PC-9 (cell line): ENCODE results near the gene ZSCAN16. TPM values are rescaled to one million over a fixed set of nuclear protein-coding genes. Genes with fewer than 3 reads are reported as not detected.

Source experiments
- BruUV-seq: library from RNA; stranded (reverse); fragments of 400-500 nt; replicated peaks from 2 replicates; lab custom pipeline; 2021; lab: Mats Ljungman, UMichigan
- CTCF ChIA-PET: fragments of 300-600 bp; sonication (Branson Sonifier 250); formaldehyde crosslinking; loops from one replicate; lab custom pipeline; 2022; ENCODE audit warnings: antibody characterized with exemption; lab: Charles Lee
- POLR2A ChIA-PET: fragments of 300-600 bp; sonication (Branson Sonifier 250); formaldehyde crosslinking; loops from one replicate; lab custom pipeline; 2022; ENCODE audit warnings: antibody characterized with exemption; ENCODE audit not compliant: unreplicated experiment; lab: Charles Lee
- DNase-seq, 2 experiments: peaks; one replicate each; pipeline versions ENCODE4 v3.0.0 to v3.0.0-alpha.2; 2015 to 2022; ENCODE audit warnings: mixed read lengths in 1 of 2
- H2AFZ ChIP-seq: fragments of 200-600 bp; sonication (generic); 2 replicates; pipeline ENCODE4 v1.8.1; 2017; ENCODE audit warnings: antibody characterized with exemption
- H3F3A ChIP-seq: fragments of 200-600 bp; sonication (generic); 2 replicates; pipeline ENCODE4 v1.8.1; 2017; ENCODE audit warnings: antibody characterized with exemption, mild to moderate bottlenecking, low read depth; ENCODE audit not compliant: insufficient read depth
- H3K27ac ChIP-seq: fragments of 200-600 bp; sonication (generic); 2 replicates; pipeline ENCODE4 v1.6.1; 2016; ENCODE audit warnings: mixed run types
- H3K27me3 ChIP-seq: fragments of 200-600 bp; sonication (generic); 2 replicates; pipeline ENCODE4 v1.6.1; 2016; ENCODE audit warnings: low read depth, mixed run types; ENCODE audit not compliant: insufficient read depth
- H3K36me3 ChIP-seq: fragments of 200-600 bp; sonication (generic); 2 replicates; pipeline ENCODE4 v1.6.1; 2016; ENCODE audit warnings: low read depth, mixed run types
- H3K4me1 ChIP-seq: fragments of 200-600 bp; sonication (generic); replicated peaks from 2 replicates; pipeline ENCODE4 v1.6.1; 2016; ENCODE audit warnings: mixed run types; ENCODE audit not compliant: insufficient read depth
- H3K4me2 ChIP-seq: fragments of 200-600 bp; sonication (generic); 2 replicates; pipeline ENCODE4 v1.6.1; 2017; ENCODE audit warnings: mixed run types
- H3K4me3 ChIP-seq: fragments of 200-600 bp; sonication (generic); 2 replicates; pipeline ENCODE4 v1.6.1; 2016; ENCODE audit warnings: mixed run types
- H3K79me2 ChIP-seq: fragments of 200-600 bp; sonication (generic); 2 replicates; pipeline ENCODE4 v1.6.1; 2017; ENCODE audit warnings: low read depth, mixed run types
- H3K9me2 ChIP-seq: fragments of 200-600 bp; sonication (generic); 2 replicates; pipeline ENCODE4 v1.8.1; 2017; ENCODE audit warnings: mild to moderate bottlenecking; ENCODE audit not compliant: insufficient read depth
- H3K9me3 ChIP-seq: fragments of 200-600 bp; sonication (generic); 2 replicates; pipeline ENCODE4 v1.8.1; 2016; ENCODE audit warnings: low read depth; ENCODE audit not compliant: insufficient read depth
- H4K20me1 ChIP-seq: fragments of 200-600 bp; sonication (generic); 2 replicates; pipeline ENCODE4 v1.8.1; 2017; ENCODE audit not compliant: insufficient read depth
- EZH2 ChIP-seq: fragments of 200-600 bp; sonication (generic); IDR thresholded peaks from 2 replicates; pipeline ENCODE4 v1.8.0; 2017; ENCODE audit warnings: antibody characterized with exemption, low read depth
- intact Hi-C: fragments of 100-400 bp; cut with micrococcal nuclease; formaldehyde crosslinking; loops from one replicate; pipeline ENCODE4 v1.10.0; 2022; ENCODE audit not compliant: unreplicated experiment
- total RNA-seq: library from RNA; stranded (reverse); gene quantifications from 2 replicates; pipeline ENCODE4 v1.2.3, GENCODE V29; 2021
- TF ChIP-seq, protein P1 (sequence below): fragments of 200-600 bp; sonication (generic); conservative IDR thresholded peaks from 2 replicates; pipeline ENCODE4 v1.6.1; 2017; ENCODE audit warnings: mixed run types, antibody characterized with exemption, mild to moderate bottlenecking, moderate library complexity

ZSCAN16 gene
- total RNA-seq, 1 experiment from 2014 or later, result 5.6 TPM

DNA sequence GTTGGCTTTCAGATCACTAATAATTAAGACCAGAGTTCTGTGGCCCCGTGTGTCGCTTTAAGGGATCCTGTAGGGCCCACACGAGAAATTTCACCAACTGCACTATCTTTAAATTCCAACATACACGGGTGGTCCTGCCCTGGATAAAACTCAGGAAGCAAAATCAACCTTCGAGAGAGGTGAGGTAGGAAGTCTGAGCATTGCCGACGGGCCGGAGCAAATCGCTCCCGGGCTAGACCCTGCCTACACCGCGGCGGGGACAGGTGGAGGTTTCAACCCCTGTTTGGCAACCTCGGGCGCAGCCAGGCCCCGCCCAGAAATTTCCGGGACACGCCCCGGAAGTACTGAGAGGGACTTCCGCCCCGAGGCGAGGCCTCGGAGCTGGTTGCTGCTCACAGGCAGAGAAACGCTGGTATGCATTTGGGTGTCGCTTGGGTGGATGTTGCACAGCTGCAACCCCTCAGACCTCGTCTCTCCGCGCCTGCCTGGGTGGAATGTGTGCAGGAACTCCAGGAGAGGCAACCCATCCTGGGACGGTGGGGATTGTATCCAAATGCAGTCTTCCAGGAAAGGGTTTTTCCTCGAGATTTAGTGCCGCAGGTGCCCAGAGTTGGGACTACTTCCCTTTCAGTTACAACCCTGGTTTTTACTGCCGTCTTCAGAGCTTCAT lies 37.1 kb downstream of the ZSCAN16 start:
- H3K9me3 ChIP-seq, result no peaks in the 10 kb centered on the region
- H3F3A ChIP-seq, result peaks cover 4% of the 10 kb centered on the region
- no peaks in the 10 kb centered on the region for H3K27me3 ChIP-seq
- H3K4me1 ChIP-seq, result peaks cover 6% of the 10 kb centered on the region; the same call in 1 of the 2 replicates
- H4K20me1 ChIP-seq, result no peaks in the 10 kb centered on the region
- BruUV-seq, result no TSS peak
- no peaks in the 10 kb centered on the region for H3K79me2 ChIP-seq
- no peak overlapping the region for H3K27ac ChIP-seq
- no peaks in the 10 kb centered on the region for H3K9me2 ChIP-seq
- ChIA-PET POLR2A (interaction anchor here (0.5 to 0.9 kb wide), 5 partner anchors 105 to 1800 kb away, joined by 3 to 10 read pairs (median 3); partner anchors contain the start of gene ZSCAN26), CTCF (interaction anchor here (0.5 kb wide), 1 partner anchor 136 kb away, joined by 4 read pairs; no protein-coding TSS in a partner anchor)
- peak overlapping the region; percentile 74 for H3K4me3 ChIP-seq
- TF ChIP-seq, protein P1, sequence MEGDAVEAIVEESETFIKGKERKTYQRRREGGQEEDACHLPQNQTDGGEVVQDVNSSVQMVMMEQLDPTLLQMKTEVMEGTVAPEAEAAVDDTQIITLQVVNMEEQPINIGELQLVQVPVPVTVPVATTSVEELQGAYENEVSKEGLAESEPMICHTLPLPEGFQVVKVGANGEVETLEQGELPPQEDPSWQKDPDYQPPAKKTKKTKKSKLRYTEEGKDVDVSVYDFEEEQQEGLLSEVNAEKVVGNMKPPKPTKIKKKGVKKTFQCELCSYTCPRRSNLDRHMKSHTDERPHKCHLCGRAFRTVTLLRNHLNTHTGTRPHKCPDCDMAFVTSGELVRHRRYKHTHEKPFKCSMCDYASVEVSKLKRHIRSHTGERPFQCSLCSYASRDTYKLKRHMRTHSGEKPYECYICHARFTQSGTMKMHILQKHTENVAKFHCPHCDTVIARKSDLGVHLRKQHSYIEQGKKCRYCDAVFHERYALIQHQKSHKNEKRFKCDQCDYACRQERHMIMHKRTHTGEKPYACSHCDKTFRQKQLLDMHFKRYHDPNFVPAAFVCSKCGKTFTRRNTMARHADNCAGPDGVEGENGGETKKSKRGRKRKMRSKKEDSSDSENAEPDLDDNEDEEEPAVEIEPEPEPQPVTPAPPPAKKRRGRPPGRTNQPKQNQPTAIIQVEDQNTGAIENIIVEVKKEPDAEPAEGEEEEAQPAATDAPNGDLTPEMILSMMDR, result no peak
- TF ChIP-seq EZH2, result no peak
- peak; percentile 70 to 93 for DNase-seq
- H3K36me3 ChIP-seq, result no peaks in the 10 kb centered on the region
- intact Hi-C loops, result loop anchor here (5.0 kb wide), 1 partner anchor 51 kb away; no protein-coding TSS in a partner anchor
- peak overlapping the region; percentile 94 for H2AFZ ChIP-seq
- H3K4me2 ChIP-seq, result peak overlapping the region; percentile 84

DNA sequence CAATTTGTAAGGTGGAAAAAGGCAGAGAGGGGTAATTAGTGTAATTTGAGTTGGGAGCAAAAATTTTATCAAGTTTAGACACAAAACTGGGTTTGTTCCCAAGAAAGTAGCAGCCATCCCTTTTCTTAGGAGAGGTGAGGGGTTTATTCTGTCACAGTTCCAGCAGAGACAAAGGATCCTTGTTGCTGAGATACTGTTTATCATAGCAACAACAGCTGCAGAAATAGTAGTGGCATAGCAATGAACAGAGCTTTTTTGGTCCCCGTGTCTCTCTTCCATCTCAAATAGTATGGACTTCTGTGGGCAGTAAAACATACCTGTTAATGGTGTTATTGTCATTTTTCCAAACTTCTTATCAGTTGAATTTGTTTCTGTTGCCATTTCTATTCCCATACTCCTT lies 41.2 kb downstream of the ZSCAN16 start:
- intact Hi-C loops, result no loop called here
- no peak for DNase-seq
- Histone ChIP-seq H2AFZ (no peak overlapping the region), H3K4me2 (no peak overlapping the region), H3K79me2 (no peaks in the 10 kb centered on the region), H3K9me2 (no peaks in the 10 kb centered on the region), H3K27me3 (no peaks in the 10 kb centered on the region), H3K4me1 (peaks cover 6% of the 10 kb centered on the region; the same call in 1 of the 2 replicates), H3F3A (peaks cover 4% of the 10 kb centered on the region; the same call in 1 of the 2 replicates), H3K9me3 (no peaks in the 10 kb centered on the region), H4K20me1 (no peaks in the 10 kb centered on the region), H3K4me3 (no peak overlapping the region), H3K27ac (no peak overlapping the region), H3K36me3 (no peaks in the 10 kb centered on the region)
- TF ChIP-seq, protein P1, result no peak
- TF ChIP-seq EZH2, result no peak
- BruUV-seq, result no TSS peak
- ChIA-PET POLR2A (no interaction called here), CTCF (no interaction called here)

DNA sequence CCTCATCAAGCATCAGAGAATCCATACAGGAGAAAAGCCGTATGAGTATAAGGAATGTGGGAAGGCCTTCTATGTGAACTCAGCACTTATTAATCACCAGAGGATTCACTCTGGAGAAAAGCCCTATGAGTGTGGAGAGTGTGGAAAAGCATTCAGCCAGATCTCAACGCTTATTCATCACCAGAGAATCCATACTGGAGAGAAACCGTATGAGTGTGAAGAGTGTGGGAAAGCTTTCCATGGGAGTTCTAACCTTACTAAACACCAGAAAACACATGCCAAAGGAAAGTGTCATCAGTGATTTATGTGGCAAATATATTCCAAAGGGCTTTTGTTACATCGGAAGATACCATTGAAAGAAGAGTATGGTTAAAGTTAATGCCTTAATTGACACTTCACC lies 42.7 kb downstream of the ZSCAN16 start:
- no peak overlapping the region for H3K4me3 ChIP-seq
- no peaks in the 10 kb centered on the region; the same call in 1 of the 2 replicates for H3K4me1 ChIP-seq
- TF ChIP-seq, protein P1, result no peak
- TF ChIP-seq EZH2, result no peak
- DNase-seq, result no peak
- intact Hi-C loops, result no loop called here
- no peaks in the 10 kb centered on the region for H4K20me1 ChIP-seq
- H3K9me2 ChIP-seq, result no peaks in the 10 kb centered on the region
- no peak overlapping the region for H3K27ac ChIP-seq
- no TSS peak for BruUV-seq
- H3K36me3 ChIP-seq, result no peaks in the 10 kb centered on the region
- ChIA-PET POLR2A (no interaction called here), CTCF (no interaction called here)
- no peaks in the 10 kb centered on the region for H3K79me2 ChIP-seq
- H3F3A ChIP-seq, result no peaks in the 10 kb centered on the region; the same call in 1 of the 2 replicates
- no peak overlapping the region for H2AFZ ChIP-seq
- no peak overlapping the region for H3K4me2 ChIP-seq
- H3K27me3 ChIP-seq, result no peaks in the 10 kb centered on the region
- H3K9me3 ChIP-seq, result no peaks in the 10 kb centered on the region
